Hepatocyte (in vitro differentiated cells): ENCODE data around the gene GKN1.

Experiments
- CTCF ChIP-seq: fragments of 200-600 bp; sonication (generic); IDR thresholded peaks from 2 replicates; pipeline ENCODE4 v1.5.1; 2016; ENCODE audit warnings: antibody characterized with exemption, mild to moderate bottlenecking; ENCODE audit not compliant: poor library complexity
- EZH2phosphoT487 ChIP-seq: fragments of 200-600 bp; sonication (generic); IDR thresholded peaks from one replicate; pipeline ENCODE4 v1.6.1; 2018; ENCODE audit warnings: antibody characterized with exemption, mild to moderate bottlenecking, low read depth, moderate library complexity; ENCODE audit not compliant: unreplicated experiment, severe bottlenecking

GRCh38 chr2:68975844-68976243, 1.4 kb downstream of the GKN1 start:
- no peak for TF ChIP-seq CTCF
- no peak for TF ChIP-seq EZH2phosphoT487
